Cerebellar cortex (tissue), 1 donor: ENCODE data around the gene GALNT12.

Experiments used
- DNase-seq: peaks from one replicate; pipeline ENCODE4 v3.0.0-alpha.2; 2015; ENCODE audit warnings: low spot score

The GALNT12 gene

DNA sequence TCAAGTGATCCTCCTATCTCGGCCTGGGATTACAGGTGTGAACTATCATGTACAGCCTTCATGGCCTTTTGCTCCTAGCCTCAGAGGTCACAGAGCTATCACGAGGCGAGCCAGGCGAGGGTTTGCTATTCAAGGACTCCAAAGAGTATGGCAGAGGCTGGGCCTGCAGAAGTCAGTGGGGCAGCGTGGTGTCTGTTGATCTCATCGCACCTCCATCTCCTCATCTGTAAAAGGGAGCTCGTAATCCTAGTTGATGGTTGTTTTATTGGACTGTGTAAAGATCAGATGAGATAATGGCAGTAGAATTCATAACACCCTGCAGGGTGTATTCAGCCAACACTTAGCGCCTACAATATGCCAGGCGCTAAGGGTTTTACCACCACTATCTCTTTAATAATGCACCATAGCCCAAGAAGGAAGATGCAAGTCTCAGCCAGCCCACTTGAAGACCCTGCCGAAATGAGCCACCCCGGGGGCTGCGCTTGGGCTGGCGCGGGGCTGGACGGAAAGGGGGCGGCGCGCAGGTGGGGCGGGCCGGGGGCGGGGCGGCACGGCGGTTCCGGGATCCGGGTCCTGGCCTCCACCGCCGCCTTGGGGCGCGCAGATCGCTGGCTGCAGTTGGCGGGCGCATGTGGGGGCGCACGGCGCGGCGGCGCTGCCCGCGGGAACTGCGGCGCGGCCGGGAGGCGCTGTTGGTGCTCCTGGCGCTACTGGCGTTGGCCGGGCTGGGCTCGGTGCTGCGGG, at the start of gene GALNT12:
GALNT12 (plus strand) TSS at position 601 of the 744 bp plus-strand sequence; CDS start at position 630, 29 bp downstream.
- no peak for DNase-seq

GRCh38 chr9:98760231-98760630, 47.2 kb upstream of the GALNT12 start:
- no peak for DNase-seq

- DNase-seq = no peak
These were observed 43.3 kb upstream of the GALNT12 start for GRCh38 chr9:98763986-98764745.

DNA sequence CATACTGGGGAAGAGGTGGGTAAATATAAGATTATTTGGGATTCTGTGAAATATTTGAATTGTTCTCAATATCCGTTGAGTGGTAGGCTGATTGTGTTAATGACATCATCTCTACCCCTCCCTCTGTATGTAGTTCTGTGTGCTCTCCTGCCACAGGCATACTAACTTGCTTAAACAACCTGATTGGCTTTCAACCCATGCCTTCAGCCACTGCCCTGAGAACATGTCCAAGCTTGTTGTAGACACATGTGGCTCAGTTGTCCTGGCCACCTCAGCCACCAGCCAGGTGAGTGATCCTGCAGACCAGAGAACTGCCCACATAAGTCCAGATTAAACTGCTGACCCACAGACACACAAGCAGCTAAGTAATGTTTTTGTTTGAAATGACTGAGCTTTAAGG, 42.2 kb upstream of the GALNT12 start:
- no peak for DNase-seq

DNA sequence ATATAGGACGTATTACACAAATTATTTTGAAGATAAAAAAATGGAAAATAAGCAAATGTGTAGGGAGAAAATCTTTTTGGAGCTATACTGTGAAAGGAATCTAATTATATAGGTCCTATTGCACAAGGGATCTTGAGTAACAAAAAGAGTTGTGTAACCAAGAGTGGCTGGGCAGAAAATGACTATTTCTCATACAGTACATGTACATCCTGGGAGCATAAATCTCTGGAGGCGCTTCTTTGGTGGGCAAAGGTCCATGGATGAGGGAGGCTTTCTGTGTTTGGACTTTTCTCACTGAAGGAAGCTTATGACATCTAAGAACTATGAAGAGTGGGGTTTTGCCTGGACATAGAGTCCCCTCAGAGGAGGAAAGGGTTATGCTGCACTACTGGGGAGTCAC, 40.9 kb upstream of the GALNT12 start:
- no peak for DNase-seq

GRCh38 chr9:98767196-98767595, 40.3 kb upstream of the GALNT12 start:
- no peak for DNase-seq

DNA sequence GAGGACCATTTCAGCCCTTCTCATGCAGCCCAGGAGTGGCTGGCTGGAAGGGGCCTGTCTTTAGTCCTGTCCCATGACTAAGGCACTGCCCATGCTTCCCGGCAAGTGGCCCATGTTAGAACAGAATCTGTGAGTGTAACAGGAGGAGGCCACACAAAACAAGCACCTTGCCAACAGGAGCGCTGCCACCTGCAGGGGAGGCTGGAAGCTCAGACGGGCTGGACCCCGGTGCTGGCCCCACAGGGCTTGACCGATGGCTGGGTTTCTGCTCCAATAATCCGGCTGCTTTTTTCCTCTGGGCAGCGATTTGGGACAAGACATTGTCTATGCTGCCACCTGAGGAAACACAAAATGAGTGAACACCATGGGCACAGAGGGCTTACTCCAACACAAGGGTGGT, 39.6 kb upstream of the GALNT12 start:
- DNase-seq = no peak

GRCh38 chr9:98768344-98768743, 39.1 kb upstream of the GALNT12 start:
- no peak for DNase-seq

DNA sequence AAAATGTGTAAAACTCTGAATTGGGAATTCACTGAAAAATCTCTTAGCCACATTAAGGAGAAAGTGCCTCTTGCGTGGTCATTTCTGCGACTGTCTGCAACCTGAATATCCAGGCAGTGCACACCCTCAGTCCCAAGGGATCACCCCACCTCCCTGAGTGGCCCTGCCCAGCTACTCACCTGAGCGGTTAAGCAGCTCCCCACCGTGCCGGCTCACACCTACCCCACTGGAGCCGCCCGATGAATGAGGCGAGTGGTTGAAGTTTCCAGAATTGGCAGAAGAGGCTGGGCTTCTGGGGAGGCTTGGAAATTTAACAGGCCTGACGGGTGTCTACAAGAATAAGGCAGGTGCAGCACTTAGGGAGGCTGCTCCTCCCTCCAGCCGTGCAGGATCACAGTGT, 36.8 kb upstream of the GALNT12 start:
- DNase-seq = no peak

DNA sequence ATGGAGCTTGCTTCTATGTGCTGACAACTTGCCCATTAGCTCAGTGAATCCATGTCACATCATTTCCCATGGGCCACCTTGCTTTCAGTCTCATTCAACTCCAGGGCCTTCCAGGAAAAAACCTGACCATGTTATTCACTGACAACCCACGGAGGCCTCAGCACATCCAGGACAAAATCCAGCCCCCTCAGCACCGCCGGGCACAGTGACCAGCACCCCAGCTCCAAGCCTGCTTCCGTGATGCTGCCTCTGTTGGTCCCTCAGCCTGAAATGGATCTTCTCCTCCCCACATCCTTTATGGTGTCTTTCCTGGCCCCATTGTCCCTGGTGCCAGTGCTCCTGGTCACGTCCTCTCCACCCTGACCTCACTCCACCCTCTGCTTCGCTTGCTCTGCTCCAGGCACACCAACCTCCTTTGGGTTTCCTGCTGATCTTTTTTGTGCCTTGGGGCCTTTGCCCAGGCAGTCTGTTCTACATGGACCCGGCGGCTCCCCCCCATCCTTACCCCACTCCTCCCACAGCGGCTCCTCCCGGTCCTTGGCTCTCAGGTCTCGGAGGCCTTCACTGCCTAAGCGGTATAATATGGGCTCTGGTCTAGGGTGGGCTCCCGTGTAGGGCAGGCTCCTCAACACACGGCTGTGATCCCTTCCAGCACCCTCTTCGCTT, 36.1 kb upstream of the GALNT12 start:
- DNase-seq = no peak

GRCh38 chr9:98772364-98773155, 34.9 kb upstream of the GALNT12 start:
- no peak for DNase-seq

GRCh38 chr9:98773721-98774120, 33.7 kb upstream of the GALNT12 start:
- no peak for DNase-seq

GRCh38 chr9:98774746-98775145, 32.7 kb upstream of the GALNT12 start:
- no peak for DNase-seq

GRCh38 chr9:98775831-98776441, 31.5 kb upstream of the GALNT12 start:
- DNase-seq = peak; percentile 82

DNA sequence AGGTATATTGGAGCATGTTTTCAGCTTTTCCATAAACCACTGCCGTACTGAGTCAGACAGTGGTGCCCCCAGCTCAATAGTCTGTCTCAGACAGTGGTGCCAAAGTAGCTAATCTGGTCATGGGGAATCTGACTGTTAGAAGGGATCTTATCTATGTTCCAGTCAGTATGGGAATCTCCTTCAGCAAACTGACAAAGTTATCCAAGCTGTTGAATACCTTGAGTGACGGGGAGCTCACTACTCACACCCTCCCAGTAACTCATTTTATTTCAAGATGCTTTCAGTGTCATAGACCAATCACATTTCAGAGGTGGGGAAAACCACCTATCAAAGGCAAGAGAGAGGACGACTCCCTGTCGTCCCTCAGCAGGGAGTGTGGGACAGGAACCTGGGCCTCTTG, 29.9 kb upstream of the GALNT12 start:
- DNase-seq = no peak

DNA sequence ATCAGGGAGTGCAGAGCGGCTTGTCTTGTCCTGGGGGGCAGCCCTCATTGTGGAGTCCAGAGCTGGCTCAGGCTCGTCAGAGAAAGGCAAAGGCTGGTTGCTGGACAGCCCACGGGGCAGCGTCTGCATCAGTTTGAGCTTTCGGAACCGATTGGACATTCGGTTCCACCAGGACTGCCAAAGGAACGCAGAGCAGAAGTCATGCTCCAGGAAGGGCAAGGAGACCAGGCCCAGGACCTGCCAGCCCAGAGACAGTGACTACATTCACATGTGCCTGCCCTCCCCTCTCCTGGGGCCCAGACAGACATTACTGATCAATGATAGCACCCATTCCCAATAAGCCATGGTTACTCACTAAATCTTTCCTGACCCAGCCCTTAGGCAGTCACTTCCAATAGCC, 29.2 kb upstream of the GALNT12 start:
- DNase-seq = no peak

- no peak for DNase-seq
These were observed 28.5 kb upstream of the GALNT12 start for GRCh38 chr9:98778711-98779530.

GRCh38 chr9:98780059-98780749, 27.3 kb upstream of the GALNT12 start:
- peak; percentile 43 for DNase-seq

DNA sequence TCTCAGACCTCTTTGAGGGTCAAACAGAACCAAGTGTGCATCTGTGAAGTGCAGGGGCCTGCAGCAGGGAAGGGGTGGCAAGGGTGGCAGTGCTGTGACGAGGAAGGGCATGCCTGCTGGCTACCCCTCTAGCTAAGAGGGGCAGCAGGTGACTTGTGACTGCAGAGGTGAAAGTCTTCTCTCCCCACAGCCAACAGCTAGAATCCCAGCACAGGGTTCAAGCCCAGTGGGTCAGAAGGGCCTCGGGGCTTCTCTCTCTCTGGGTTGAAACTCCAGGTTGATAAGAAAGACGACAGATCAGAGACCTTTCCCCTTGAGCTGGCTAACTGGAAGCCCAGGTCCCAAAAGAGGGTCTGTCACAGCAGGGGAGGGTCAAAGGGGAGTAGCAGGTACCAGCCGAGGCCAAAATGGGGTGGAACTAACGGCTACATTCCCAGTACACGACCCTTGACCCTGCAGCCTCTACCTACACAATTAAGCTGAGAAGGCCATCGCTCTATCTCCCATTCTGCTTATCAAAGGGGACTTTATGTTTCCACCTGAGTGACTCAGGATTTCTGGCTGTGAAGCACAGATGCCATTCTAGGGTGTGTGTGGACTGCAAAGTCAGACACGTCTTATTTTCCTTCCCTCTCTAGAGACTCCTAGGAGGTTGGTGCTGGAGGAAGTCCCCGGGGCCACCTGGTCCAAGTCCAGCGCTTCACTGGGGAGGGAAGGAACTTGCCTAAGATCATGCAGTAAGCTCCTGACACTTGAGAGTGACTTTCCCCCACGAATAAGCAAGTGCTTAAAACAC, 25.7 kb upstream of the GALNT12 start:
- no peak for DNase-seq
